ENCODE results near the gene PCID2. TPM values are rescaled to one million over a fixed set of nuclear protein-coding genes. Genes with fewer than 3 reads are reported as not detected.

PCID2 gene
- total RNA-seq, 1 donor from 2014 or later = 51.2 TPM

GRCh38 chr13:113224486-113224885 is 16.0 kb upstream of the PCID2 start:
- Mint-ChIP-seq H3K4me3 (no peak overlapping the region), H3K36me3 (peaks cover 51% of the 10 kb centered on the region), H3K9me3 (no peaks in the 10 kb centered on the region), H3K27ac (peak overlapping the region; percentile 60), H3K4me1 (peaks cover 8% of the 10 kb centered on the region), H3K27me3 (ENCODE audit: low read depth) (no peaks in the 10 kb centered on the region)
- no peak for DNase-seq (ENCODE audit: low spot score in 2 of 2, unreplicated experiment in 2 of 2)
- no peak for TF ChIP-seq CTCF (IDR thresholded peaks at IDR 0.05; ENCODE audit: unreplicated experiment)

DNA sequence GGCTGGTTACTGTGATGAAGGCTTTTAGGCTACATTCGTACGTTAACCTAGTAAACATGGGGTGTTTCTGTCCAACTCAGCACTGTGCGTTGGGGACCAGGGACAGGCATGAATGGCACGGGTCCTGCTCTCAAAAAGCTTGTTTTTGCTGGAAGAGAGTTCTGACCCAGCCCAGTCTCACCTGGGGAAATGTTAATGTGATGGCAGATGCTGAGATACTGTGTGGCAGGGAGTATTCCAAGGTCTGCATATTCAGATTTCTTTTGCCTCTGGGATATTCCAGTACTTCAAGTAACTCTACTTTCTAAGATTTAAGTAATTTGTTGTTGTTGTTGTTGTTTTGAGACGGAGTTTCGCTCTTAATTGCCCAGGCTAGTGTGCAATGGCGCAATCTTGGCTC is 14.6 kb upstream of the PCID2 start:
- Mint-ChIP-seq H3K27ac (no peak overlapping the region), H3K4me1 (peaks cover 8% of the 10 kb centered on the region), H3K9me3 (no peaks in the 10 kb centered on the region), H3K27me3 (ENCODE audit: low read depth) (no peaks in the 10 kb centered on the region), H3K36me3 (peaks cover 43% of the 10 kb centered on the region), H3K4me3 (no peak overlapping the region)
- TF ChIP-seq CTCF (IDR thresholded peaks at IDR 0.05; ENCODE audit: unreplicated experiment) = no peak
- no peak for DNase-seq (ENCODE audit: low spot score in 2 of 2, unreplicated experiment in 2 of 2)

DNA sequence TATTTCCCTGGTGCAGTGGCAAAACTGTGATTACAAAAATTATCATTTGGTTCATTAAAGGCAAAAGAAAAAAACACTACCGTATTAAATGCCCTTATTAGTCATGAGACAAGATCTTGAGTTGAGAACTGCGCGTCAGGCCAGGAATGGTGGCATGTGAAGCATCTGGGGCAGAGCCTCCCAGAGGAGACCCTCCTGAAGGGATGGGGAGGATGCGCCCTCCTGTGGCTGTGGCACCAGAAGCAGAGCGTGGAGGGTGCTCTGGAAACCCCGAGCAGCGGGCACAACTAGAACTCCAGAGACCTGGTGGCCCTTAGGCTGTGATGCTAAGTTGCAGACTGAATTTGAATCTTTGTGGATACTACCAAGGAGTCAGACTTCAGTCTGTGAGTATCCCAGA is 12.4 kb upstream of the PCID2 start:
- H3K4me3 Mint-ChIP-seq = no peak overlapping the region
- H3K27me3 Mint-ChIP-seq (ENCODE audit: low read depth) = no peaks in the 10 kb centered on the region
- no peak for DNase-seq (ENCODE audit: low spot score in 2 of 2, unreplicated experiment in 2 of 2)
- peak overlapping the region; percentile 16 for H3K27ac Mint-ChIP-seq
- no peak for TF ChIP-seq CTCF (IDR thresholded peaks at IDR 0.05; ENCODE audit: unreplicated experiment)
- H3K36me3 Mint-ChIP-seq = peaks cover 31% of the 10 kb centered on the region
- H3K4me1 Mint-ChIP-seq = peaks cover 11% of the 10 kb centered on the region
- no peaks in the 10 kb centered on the region for H3K9me3 Mint-ChIP-seq

GRCh38 chr13:113220141-113220598 is 11.7 kb upstream of the PCID2 start:
- no peaks in the 10 kb centered on the region for H3K27me3 Mint-ChIP-seq (ENCODE audit: low read depth)
- peaks cover 11% of the 10 kb centered on the region for H3K4me1 Mint-ChIP-seq
- H3K27ac Mint-ChIP-seq = no peak overlapping the region
- TF ChIP-seq CTCF (IDR thresholded peaks at IDR 0.05; ENCODE audit: unreplicated experiment) = no peak
- no peaks in the 10 kb centered on the region for H3K9me3 Mint-ChIP-seq
- DNase-seq (ENCODE audit: low spot score in 2 of 2, unreplicated experiment in 2 of 2) = no peak
- H3K4me3 Mint-ChIP-seq = no peak overlapping the region
- peaks cover 31% of the 10 kb centered on the region for H3K36me3 Mint-ChIP-seq

- H3K27ac Mint-ChIP-seq = no peak overlapping the region
- TF ChIP-seq CTCF (IDR thresholded peaks at IDR 0.05; ENCODE audit: unreplicated experiment) = no peak
- peaks cover 5% of the 10 kb centered on the region for H3K4me1 Mint-ChIP-seq
- H3K36me3 Mint-ChIP-seq = peaks cover 26% of the 10 kb centered on the region
- H3K9me3 Mint-ChIP-seq = no peaks in the 10 kb centered on the region
- H3K27me3 Mint-ChIP-seq (ENCODE audit: low read depth) = no peaks in the 10 kb centered on the region
- DNase-seq (ENCODE audit: low spot score in 2 of 2, unreplicated experiment in 2 of 2) = no peak
- H3K4me3 Mint-ChIP-seq = no peak overlapping the region
Measured at GRCh38 chr13:113219256-113219940, 10.9 kb upstream of the PCID2 start.
